ENCODE data around the gene PLA2G4A. TPM values are rescaled to one million over a fixed set of nuclear protein-coding genes. Genes with fewer than 3 reads are reported as not detected.

PLA2G4A gene
- polyA plus RNA-seq, 1 of the 3 experiments (the other 2 are of a cell fraction) = 0.26 TPM

GRCh38 chr1:186838380-186839040, 9.8 kb downstream of the PLA2G4A start:
- H3K36me3 ChIP-seq (replicated peaks in 1 of 2; ENCODE audit: control insufficient read depth in 1 of 2, insufficient read depth in 2 of 2, low read length in 1 of 2) = no peaks in the 10 kb centered on the region
- no peak overlapping the region for H3K4me3 ChIP-seq (ENCODE audit: low read depth in 2 of 2, low read length in 1 of 2)
- H3K4me1 ChIP-seq (ENCODE audit: control insufficient read depth in 1 of 2, insufficient read depth in 2 of 2, low read depth in 1 of 2, low read length in 1 of 2) = peaks cover 0 to 14% of the 10 kb centered on the region in 2 experiments; a peak in 1 of 4 replicates
- ChIA-PET POLR2A (no interaction called here), CTCF (no interaction called here)
- no peaks in the 10 kb centered on the region for H3K9me3 ChIP-seq
- no peaks in the 10 kb centered on the region for H3F3A ChIP-seq (replicated peaks; ENCODE audit: insufficient read depth)
- H3K9ac ChIP-seq = no peak overlapping the region
- DNase-seq = no peak
- no peaks in the 10 kb centered on the region for H4K20me1 ChIP-seq (ENCODE audit: insufficient read depth)
- H3K4me2 ChIP-seq = no peak overlapping the region
- H3K79me2 ChIP-seq (ENCODE audit: insufficient read depth) = no peaks in the 10 kb centered on the region
- 7% methylated on average over 2 of the region's 2 CpGs for whole genome bisulfite sequencing (ENCODE audit: low lambda C conversion rate)
- peak overlapping the region in 1 of 2 experiments; percentile 17; a peak in 1 of 4 replicates for H3K27ac ChIP-seq (ENCODE audit: low read depth in 2 of 2, low read length in 1 of 2)
- TF ChIP-seq RFX5 (IDR thresholded peaks at IDR 0.05; ENCODE audit: low read length) = no peak
- TF ChIP-seq EZH2phosphoT487 (IDR thresholded peaks at IDR 0.05; ENCODE audit: borderline replicate concordance, low read depth) = no peak
- no peak for TF ChIP-seq TAF1 (IDR thresholded peaks at IDR 0.05; ENCODE audit: borderline replicate concordance, low read depth, low read length)
- H2AFZ ChIP-seq (ENCODE audit: low read depth) = no peak overlapping the region; the same call in 1 of the 2 replicates
- no peaks in the 10 kb centered on the region for H3K9me2 ChIP-seq
- H3K27me3 ChIP-seq (ENCODE audit: insufficient read depth) = peaks cover 12% of the 10 kb centered on the region; the same call in 1 of the 2 replicates

- Histone ChIP-seq H3K27me3 (ENCODE audit: insufficient read depth) (peaks cover 12% of the 10 kb centered on the region; the same call in 1 of the 2 replicates), H3K4me2 (no peak overlapping the region), H2AFZ (ENCODE audit: low read depth) (no peak overlapping the region; the same call in 1 of the 2 replicates), H3F3A (replicated peaks; ENCODE audit: insufficient read depth) (no peaks in the 10 kb centered on the region), H3K36me3 (replicated peaks in 1 of 2; ENCODE audit: control insufficient read depth in 1 of 2, insufficient read depth in 2 of 2, low read length in 1 of 2) (no peaks in the 10 kb centered on the region), H3K79me2 (ENCODE audit: insufficient read depth) (no peaks in the 10 kb centered on the region), H3K4me3 (ENCODE audit: low read depth in 2 of 2, low read length in 1 of 2) (no peak overlapping the region), H3K4me1 (ENCODE audit: control insufficient read depth in 1 of 2, insufficient read depth in 2 of 2, low read depth in 1 of 2, low read length in 1 of 2) (peaks cover 0 to 14% of the 10 kb centered on the region in 2 experiments; a peak in 1 of 4 replicates), H3K9me3 (no peaks in the 10 kb centered on the region), H3K9ac (no peak overlapping the region), H3K9me2 (no peaks in the 10 kb centered on the region), H4K20me1 (ENCODE audit: insufficient read depth) (no peaks in the 10 kb centered on the region), H3K27ac (ENCODE audit: low read depth in 2 of 2, low read length in 1 of 2) (peak overlapping the region in 1 of 2 experiments; percentile 17; a peak in 1 of 4 replicates)
- TF ChIP-seq FOXJ3 (CRISPR knock-in tag; IDR thresholded peaks at IDR 0.05) (no peak), RAD21 (IDR thresholded peaks at IDR 0.05; ENCODE audit: low read length) (no peak), RCOR1 (IDR thresholded peaks at IDR 0.05; ENCODE audit: low read length) (no peak), RFX5 (IDR thresholded peaks at IDR 0.05; ENCODE audit: low read length) (no peak), CHD2 (IDR thresholded peaks at IDR 0.05; ENCODE audit: low read length, partially characterized antibody) (no peak), SMC3 (IDR thresholded peaks at IDR 0.05; ENCODE audit: low read depth, low read length) (no peak), USF2 (IDR thresholded peaks at IDR 0.05; ENCODE audit: borderline replicate concordance, low read depth, low read length) (no peak), ELF1 (IDR thresholded peaks at IDR 0.05) (no peak), NFIC (IDR thresholded peaks at IDR 0.05; ENCODE audit: borderline replicate concordance) (no peak), CTCF (IDR thresholded peaks at IDR 0.05) (no peak), POLR2AphosphoS5 (IDR thresholded peaks at IDR 0.05; ENCODE audit: low read depth, low read length) (no peak), FOXM1 (IDR thresholded peaks at IDR 0.05; ENCODE audit: low read depth) (no peak), TAF1 (IDR thresholded peaks at IDR 0.05; ENCODE audit: borderline replicate concordance, low read depth, low read length) (no peak)
- ChIA-PET CTCF (no interaction called here), POLR2A (no interaction called here)
- 9% methylated on average over 2 of the region's 2 CpGs for WGBS (ENCODE audit: low lambda C conversion rate)
- no peak for DNase-seq
These were observed 10.3 kb downstream of the PLA2G4A start for GRCh38 chr1:186839041-186839400.
